DMS 273 treated with DMSO at 0.1 percent for 48 hours (cell line): Measurements from ENCODE around the gene ALX1.

Experiments
- DNase-seq: peaks from one replicate; lab custom pipeline; 2025; lab: John Stamatoyannopoulos, UW

The ALX1 gene

GRCh38 chr12:85280165-85280983 lies at the start of gene ALX1:
ALX1 (plus strand) TSS chr12:85280220; CDS start chr12:85280262, 42 bp downstream.
- DNase-seq, result no peak

- DNase-seq, result no peak
Observed at GRCh38 chr12:85237327-85237726, 42.7 kb upstream of the ALX1 start.

- DNase-seq, result no peak
Observed at GRCh38 chr12:85244561-85244960, 35.5 kb upstream of the ALX1 start.

GRCh38 chr12:85253853-85254252 lies 26.2 kb upstream of the ALX1 start:
- no peak for DNase-seq

- no peak for DNase-seq
Observed at GRCh38 chr12:85257671-85258070, 22.3 kb upstream of the ALX1 start.

- DNase-seq, result no peak
Observed at GRCh38 chr12:85260447-85260846, 19.6 kb upstream of the ALX1 start.

GRCh38 chr12:85260896-85261295 lies 19.1 kb upstream of the ALX1 start:
- no peak for DNase-seq

- DNase-seq, result no peak
Observed at GRCh38 chr12:85266356-85266755, 13.7 kb upstream of the ALX1 start.

GRCh38 chr12:85273381-85274314 lies 6.4 kb upstream of the ALX1 start:
- DNase-seq, result no peak

- no peak for DNase-seq
Observed at GRCh38 chr12:85274315-85274651, 5.7 kb upstream of the ALX1 start.

GRCh38 chr12:85275374-85275773 lies 4.6 kb upstream of the ALX1 start:
- DNase-seq, result no peak

GRCh38 chr12:85277191-85277590 lies 2.8 kb upstream of the ALX1 start:
- no peak for DNase-seq

- DNase-seq, result no peak
Observed at GRCh38 chr12:85277900-85278597, 2.0 kb upstream of the ALX1 start.

- no peak for DNase-seq
Observed at GRCh38 chr12:85278598-85279448, 1.2 kb upstream of the ALX1 start.

- DNase-seq, result no peak
Observed at GRCh38 chr12:85279449-85280164, 413 bp upstream of the ALX1 start.

- no peak for DNase-seq
Observed at GRCh38 chr12:85280984-85281630, 1.1 kb downstream of the ALX1 start.

- DNase-seq, result no peak
Observed at GRCh38 chr12:85281636-85282312, 1.8 kb downstream of the ALX1 start.

GRCh38 chr12:85283560-85283959 lies 3.5 kb downstream of the ALX1 start:
- DNase-seq, result no peak

GRCh38 chr12:85296362-85296761 lies 16.3 kb downstream of the ALX1 start:
- no peak for DNase-seq

- DNase-seq, result no peak
Observed at GRCh38 chr12:85299053-85299452, 19.0 kb downstream of the ALX1 start.
